Activated T-cell treated with anti-CD3 and anti-CD28 coated beads, Interleukin-2, amount 50 U/mL, for 1 hour (primary cell): ENCODE data around the gene CDK13.
"Not testable (repeated sequence)": the region's sequence is repeated elsewhere in the genome, so short reads cannot be mapped to it uniquely, and the experiment has no call there.

Experiments used
- DNase-seq: peaks from one replicate; pipeline ENCODE4 v3.0.0-alpha.2; 2020

Gene CDK13

DNA sequence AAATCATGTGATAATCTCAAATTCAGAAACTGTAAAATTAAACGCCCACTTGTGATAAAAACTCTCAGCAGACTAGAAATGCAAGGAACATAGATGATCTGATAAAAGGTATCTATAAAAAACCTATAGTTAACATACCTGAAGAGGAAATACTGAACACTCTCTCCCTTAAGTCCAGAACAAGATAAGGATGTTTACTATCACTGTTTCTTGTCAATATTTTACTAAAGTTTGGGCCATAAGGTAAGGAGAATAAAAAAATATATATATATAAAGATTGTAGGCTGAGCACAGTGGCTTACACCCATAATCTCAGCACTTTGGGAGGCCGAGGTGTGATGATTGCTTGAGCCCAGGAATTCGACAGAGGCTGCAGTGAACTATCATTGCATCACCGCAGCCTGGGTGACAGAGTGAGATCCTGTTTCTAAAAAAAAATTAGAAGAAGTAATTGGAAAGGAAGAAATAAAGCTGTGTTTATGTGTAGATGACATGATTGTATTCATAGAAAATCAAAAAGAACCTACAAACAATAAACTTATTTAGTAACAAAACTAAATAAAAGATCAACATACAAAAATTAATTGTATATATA, 155.9 kb downstream of the CDK13 start:
- DNase-seq: no peak

DNA sequence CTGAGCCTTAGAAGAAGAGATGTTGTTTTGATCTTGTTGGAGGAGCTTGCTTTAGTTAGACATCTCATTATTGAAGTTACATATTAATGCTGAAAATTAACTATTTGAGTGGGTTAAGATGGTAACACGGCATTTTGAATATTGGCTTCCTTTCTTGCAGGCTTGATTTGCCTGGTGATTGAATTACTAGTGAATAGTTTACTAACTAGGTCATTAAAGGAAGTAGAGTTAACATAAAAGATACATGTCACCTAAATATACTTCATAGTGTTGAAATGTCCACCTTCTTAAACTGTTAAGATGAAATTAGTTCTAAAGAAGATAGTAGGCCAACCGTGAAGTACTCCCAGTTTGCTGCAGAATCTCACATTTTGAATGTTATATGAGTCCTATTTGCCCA, 165.9 kb downstream of the CDK13 start:
- DNase-seq: no peak

DNA sequence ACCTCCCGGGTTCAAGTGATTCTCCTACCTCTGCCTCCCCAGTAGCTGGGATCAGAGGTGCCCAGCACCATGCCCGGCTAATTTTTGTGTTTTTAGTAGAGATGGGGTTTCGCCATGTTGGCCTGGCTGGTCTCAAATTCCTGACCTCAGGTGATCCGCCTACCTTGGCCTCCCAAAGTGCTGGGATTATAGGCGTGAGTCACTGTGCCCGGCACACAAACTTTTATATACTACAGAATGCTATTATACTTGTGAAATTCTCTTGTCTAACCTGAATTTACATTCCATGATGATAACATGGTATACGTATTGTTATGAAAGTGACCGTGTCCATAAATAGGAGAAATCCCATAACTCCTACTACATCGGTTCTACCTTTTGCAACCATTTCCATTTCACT, 167.1 kb downstream of the CDK13 start:
- DNase-seq: not testable (repeated sequence)

DNA sequence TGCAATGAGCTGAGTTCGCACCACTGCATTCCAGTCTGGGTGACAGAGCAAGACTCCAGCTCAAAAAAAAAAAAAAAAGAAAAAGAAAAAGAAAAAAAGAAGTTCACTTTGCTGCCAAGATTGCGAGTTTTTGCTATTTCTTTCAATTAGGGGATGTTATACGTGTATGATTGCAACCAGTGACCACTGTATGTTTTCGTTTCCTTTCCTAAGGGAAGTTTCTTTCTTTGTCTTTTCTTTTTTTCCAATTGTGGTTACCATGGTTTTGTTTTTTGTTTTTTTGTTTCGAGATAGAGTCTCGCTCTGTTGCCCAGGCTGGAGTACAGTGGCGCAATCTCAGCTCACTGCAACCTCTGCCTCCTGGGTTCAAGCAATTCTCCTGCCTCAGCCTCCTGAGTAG, 168.1 kb downstream of the CDK13 start:
- not testable (repeated sequence) for DNase-seq

DNA sequence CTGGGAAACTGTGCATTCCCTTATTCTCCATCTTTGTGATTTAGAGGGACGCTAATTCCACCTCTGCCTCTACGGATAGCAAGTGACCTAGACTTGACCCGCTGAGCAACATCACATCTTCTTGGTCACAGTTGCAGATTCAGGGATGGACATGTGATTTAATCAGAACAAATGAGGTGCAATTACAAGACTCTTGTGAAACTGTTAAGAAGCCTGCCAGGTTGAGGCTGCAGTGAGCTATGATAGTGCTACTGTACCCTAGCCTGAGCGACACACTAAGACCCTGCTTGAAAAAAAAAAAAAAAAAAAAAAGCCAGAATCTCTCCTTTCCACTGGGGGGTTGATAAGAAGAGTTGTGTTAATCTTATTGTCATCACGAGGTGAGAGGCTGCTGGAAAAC, 170.0 kb downstream of the CDK13 start:
- no peak for DNase-seq

DNA sequence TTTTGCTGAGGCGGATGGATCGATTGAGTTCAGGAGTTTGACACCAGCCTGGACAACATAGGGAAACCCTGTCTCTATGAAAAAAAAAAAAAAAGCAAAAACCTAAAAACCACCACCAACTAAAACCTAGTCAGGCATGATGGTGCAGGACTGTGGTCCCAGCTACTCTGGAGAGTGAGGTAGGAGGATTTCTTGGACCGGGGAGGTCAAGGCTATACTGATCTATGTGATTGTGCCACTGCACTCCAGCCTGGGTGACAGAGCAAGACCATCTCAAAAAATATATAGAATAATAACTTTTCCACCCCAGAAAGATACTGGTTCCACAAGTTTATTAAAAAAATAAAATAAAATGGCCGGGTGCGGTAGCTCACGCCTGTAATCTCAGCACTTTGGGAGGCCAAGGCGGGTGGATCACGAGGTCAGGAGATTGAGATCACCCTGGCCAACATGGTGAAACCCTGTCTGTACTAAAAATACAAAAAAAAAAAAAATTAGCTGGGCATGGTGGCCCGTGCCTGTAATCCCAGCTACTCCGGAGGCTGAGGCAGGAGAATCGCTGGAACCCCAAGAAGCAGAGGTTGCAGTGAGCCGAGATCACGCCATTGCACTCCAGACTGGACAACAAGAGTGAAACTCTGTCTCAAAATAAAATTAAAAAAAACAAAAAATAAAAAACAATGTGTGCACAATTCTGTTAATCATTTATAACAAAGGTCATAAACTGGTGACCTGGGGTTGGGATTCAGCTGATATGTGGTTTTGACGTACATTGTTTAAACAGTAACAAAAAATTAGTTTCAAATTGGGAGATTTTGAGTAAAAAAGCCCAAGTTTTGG, 172.3 kb downstream of the CDK13 start:
- not testable (repeated sequence) for DNase-seq

DNA sequence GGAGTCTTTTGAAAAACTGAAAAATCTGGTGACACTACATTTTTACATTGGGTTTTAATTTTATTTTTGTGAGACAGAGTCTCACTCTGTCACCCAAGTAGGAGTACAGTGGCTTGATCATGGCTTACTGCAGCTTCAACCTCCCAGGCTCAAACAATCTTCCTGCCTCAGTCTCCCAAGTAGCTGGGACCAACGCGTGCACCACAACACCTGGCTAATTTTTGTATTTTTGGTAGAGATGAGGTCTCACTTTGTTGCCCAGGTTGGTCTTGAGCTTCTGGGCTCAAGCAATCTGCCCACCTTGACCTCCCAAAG, 172.8 kb downstream of the CDK13 start:
- no peak for DNase-seq

DNA sequence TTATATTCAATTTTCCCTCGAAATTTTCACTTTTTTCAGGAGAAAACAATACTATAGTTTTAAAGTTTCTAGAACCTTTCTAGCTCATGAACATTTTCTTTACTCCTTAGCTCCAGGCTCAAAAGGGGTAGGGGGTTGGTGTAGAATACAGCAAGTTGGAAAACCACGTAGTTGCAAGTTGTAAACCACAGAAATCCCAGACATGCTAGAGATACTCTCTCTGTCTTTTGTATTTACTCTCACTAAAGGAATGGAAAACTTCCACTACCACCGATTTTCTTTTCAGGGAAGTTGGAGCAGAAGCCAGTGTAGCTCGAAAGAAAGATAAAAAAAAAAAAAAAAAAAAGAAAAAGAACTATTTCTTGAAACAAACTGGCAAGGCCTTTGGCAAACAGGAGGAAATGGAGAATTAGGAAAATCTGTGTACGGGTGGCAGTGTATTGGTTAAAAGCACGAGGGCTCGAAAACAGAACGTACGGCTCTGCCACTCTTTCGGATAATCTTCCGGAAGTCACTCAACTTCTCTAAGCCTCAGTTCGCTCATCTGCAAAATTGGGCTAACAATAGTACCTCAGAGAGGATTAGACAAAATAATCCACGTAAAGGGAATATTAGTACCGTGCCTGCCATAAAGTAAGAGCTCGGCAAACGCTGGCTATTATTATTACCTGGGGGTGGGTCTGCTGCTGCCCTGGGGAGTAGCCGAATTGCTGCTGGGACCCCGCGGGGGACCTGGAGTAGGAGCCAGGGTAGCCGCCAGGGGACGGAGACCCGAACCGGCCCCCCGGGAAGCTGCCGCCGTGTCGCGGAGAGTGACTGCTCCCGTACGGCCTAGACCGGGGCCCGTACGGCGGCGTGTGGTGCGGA, 183.7 kb downstream of the CDK13 start:
- no peak for DNase-seq

DNA sequence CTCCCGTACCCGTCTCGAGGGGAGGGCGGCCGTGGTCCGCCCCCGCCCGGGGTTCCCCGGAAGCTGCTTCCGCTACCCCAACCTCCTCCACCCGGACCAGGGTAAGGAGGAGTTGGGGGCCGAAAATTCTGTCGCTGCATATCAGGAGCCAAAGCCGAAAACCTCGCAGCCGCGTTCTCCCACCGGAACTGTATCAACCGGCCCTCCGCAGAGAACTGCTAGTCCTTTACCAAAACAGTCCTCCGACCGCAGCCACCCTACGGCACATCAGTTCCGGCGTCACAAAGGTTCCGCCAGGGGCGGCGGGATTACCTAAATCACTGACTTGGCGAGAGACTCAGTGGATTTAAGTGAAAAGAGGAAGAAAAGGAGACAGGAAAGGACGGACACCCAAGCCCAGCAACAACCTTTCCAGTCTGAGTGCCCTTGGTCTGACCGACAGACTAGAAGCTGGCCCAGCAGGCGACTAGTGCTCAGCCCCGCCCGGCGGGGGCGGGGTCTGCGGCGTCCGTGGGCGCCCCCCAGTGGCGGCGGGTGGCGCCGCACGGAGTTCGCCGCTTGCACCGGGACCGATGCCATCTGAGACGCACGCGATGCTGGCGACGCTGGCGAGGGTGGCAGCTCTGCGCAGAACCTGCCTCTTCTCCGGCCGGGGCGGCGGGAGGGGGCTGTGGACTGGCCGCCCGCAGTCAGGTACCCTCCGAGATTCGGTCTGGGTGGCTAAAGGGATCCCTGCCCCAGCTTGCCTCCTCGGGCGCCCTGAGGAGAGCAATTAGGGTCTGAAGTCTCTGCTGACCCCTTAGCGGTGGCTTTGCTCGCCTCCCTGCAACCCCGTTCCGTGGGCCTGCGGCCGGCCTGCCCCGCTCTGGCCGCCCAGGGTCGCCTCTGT, 184.6 kb downstream of the CDK13 start, which contains the start of the genes MPLKIP and SUGCT:
MPLKIP (minus strand) TSS at position 195 of the 889 bp plus-strand sequence; CDS start at position 140, 55 bp downstream.
SUGCT (plus strand) TSS at position 578 of the 889 bp plus-strand sequence.
- DNase-seq: peak; percentile 90

DNA sequence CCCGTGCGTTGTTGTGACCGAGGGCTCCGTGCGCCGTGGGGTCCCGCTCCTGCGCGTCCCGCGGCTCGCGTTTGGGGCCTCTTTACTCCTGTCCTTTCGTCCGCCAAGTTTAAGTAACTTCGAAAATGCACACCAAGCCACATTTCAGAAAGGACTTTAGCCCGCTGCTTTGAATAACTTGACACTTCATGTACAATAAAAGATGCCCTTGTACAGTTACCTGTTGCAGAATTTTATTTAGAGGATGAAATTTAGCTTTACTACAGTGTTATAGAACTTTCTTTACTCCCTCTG, 185.2 kb downstream of the CDK13 start:
- DNase-seq: no peak

DNA sequence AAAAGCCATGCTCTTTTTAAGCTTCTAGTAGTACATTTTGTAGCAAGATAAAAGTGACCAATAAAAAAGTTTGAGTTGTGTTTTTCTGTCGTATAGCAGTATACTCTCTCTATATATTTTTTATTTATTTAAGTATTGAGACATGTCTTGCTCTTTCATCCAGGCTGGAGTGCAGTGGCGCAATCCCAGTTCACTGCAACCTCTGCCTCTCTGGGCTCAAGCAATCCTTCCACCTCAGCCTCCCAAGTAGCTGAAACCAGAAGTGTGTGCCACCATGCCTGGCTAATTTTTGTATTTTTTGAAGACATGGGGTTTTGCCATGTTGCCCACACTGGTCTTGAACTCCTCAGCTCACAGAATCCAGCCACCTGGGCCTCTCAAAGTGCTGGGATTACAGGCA, 187.5 kb downstream of the CDK13 start:
- no peak for DNase-seq

DNA sequence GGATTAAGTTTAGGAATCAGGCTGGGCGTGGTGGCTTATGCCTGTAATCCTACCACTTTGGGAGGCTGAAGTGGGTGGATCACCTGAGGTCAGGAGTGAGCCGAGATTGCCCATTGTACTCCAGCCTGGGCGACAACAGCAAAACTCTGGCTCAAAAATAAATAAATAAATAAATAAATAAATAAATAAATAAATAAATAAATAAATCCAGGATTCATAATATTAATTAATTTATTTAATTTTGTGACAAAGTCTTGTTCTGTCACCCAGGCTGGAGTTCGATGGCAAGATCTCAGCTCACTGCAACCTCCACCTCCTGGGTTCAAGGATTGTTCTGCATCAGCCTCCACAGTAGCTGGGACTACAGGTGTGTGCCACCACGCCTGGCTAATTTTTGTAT, 188.9 kb downstream of the CDK13 start:
- DNase-seq: no peak

DNA sequence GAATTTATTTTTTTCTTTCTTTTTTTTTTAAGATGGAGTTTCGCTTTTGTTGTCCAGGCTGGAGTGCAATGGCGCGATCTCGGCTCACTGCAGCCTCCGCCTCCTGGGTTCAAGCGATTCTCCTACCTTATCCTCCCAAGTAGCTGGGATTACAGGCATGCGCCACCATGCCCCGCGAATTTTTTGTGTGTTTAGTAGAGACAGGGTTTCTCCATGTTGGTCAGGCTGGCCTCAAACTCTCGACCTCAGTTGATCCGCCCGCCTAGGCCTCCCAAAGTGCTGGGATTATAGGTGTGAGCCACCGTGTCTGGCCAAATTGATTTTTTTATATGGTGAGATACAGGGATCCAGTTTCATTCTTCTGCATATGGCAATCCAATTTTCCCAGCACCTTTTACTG, 189.8 kb downstream of the CDK13 start:
- not testable (repeated sequence) for DNase-seq

DNA sequence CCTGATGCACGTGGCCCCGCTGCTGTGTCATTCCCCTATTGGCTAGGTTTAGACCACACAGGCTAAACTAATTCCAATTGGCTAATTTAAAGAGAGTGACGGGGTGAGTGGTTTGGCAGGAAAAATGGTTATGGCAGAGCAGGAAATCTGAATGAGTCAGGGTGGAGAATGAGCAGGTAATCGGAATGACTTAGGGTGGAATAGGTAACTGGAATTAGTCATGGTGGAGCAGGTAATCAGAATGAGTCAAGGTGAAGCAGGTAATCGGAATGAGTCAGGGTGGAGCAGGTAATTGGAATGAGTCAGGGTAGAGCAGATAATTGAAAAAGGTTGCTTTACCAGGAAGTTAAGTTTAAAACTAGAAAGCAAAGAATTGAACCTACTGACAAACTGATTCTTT, 191.9 kb downstream of the CDK13 start:
- not testable (repeated sequence) for DNase-seq

DNA sequence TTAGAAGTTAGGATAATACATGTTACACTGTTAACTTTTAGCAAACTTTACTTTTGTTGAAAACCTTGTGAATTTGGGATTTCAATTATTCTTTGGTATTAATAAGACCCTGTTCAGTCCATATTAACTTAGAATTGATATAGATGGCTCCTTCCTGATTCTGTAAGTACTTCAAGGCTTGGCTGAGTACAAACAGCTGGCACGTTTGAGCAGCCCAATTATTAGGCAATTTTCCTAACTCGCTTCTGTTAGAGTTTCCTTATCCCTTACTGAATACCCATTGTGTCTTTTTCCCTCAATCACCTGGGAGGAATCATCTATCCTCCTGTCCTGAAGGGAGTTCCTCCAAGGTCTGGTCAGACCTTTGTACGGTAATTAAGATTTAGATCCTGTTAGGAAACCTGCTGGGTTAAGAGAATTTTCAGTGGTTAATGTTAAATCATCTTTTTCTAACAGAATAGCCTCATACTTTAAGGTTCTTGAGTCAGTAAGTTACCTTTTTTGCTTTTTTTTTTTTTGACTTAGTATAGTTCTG, 195.6 kb downstream of the CDK13 start:
- DNase-seq: not testable (repeated sequence)

DNA sequence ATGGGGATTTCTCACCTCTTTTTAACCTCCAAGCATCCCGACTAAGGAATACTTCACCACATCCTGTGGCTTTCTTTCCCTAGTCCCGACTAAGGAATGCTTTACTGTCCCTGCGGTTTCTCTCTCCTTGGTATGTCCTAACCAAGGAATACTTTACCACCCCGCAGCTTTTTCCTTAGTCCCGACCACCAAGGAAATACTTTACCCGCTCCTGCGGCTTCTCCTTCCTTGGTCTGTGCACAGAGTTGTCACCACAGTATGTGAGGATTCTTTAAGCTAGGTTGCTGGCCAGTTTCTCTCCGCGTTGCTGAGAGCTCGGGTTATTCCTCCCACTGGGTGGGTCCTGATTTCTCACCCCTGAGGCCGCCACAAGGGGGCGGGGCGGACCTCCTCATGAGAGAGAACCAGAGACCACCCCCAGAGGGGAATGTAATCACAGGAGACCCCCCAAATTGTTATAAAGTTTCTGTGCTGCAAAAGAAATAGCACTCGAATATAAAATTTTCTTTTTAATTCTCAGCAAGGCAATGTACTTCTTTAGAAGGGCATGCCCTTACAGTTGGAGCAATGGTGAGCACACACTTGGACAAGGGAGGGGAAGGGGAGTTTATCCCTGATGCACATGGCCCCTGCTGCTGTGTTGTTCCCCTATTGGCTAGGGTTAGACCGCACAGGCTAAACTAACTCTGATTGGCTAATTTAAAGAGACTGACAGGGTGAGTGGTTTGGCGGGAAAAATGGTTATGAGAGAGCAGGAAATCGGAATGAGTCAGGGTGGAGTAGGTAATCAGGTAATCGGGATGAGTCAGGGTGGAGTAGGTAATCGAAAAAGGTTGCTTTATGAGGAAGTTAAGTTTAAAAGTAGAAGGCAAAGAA, 197.6 kb downstream of the CDK13 start:
- no peak for DNase-seq

DNA sequence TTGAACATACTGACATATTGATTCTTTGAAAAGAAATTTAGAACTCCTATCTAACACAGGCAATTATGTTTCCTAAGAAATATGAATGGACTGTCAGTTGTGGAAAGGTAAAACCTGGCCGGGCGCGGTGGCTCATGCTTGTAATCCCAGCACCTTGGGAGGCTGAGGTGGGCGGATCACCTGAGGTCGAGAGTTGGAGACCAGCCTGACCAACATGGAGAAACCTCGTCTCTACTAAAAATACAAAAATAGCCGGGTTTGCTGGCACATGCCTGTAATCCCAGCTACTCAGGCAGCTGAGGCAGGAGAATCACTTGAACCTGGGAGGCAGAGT, 198.2 kb downstream of the CDK13 start:
- not testable (repeated sequence) for DNase-seq

DNA sequence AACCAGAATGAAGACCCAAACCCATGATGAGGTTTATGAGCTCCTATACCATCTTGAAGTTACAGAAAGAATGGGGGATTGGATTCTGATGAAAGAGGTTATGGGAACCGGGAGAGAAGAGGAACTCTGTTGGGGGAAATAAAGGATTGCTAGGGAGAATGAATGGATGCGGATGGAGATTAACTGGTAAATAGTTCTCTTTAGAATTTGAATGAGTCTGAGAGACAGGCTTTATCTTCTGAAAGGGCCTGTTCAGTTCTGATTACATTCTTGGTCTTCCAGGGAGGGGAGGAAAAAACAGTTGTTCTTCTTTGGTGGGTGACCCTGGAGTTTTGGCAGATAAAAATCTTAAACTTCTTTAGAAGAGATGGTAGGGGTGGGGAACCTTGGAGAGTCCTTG, 198.6 kb downstream of the CDK13 start:
- DNase-seq: no peak
